GM12874 (cell line): ENCODE results near the gene GALNT8.

Experiments used
- CTCF ChIP-seq: IDR thresholded peaks from 2 replicates; pipeline ENCODE4 v1.5.1; 2011; ENCODE audit warnings: low read depth, mild to moderate bottlenecking, control low read depth, low read length, moderate library complexity; ENCODE audit not compliant: insufficient read depth

Gene GALNT8

GRCh38 chr12:4771172-4771959 lies 51.2 kb downstream of the GALNT8 start:
- no peak for TF ChIP-seq CTCF

GRCh38 chr12:4771960-4772566 lies 51.9 kb downstream of the GALNT8 start:
- TF ChIP-seq CTCF, result no peak

GRCh38 chr12:4775936-4776335 lies 55.7 kb downstream of the GALNT8 start:
- no peak for TF ChIP-seq CTCF

GRCh38 chr12:4779749-4780148 lies 59.5 kb downstream of the GALNT8 start:
- TF ChIP-seq CTCF, result no peak

- no peak for TF ChIP-seq CTCF
Observed at GRCh38 chr12:4780641-4781611, 60.7 kb downstream of the GALNT8 start.

GRCh38 chr12:4784404-4785054 lies 64.3 kb downstream of the GALNT8 start:
- no peak for TF ChIP-seq CTCF
